Measurements from ENCODE around the gene BABAM2.

The BABAM2 gene

GRCh38 chr2:27914041-27914804 lies 23.7 kb downstream of the BABAM2 start:
- no peak for DNase-seq

- no peak for DNase-seq
Measured at GRCh38 chr2:27914805-27915175, 24.3 kb downstream of the BABAM2 start.

- DNase-seq: no peak
Measured at GRCh38 chr2:27915191-27915590, 24.7 kb downstream of the BABAM2 start.

- no peak for DNase-seq
Measured at GRCh38 chr2:27915874-27916273, 25.3 kb downstream of the BABAM2 start.

GRCh38 chr2:27916293-27916995 lies 25.9 kb downstream of the BABAM2 start:
- no peak for DNase-seq

GRCh38 chr2:27920148-27920885 lies 29.8 kb downstream of the BABAM2 start:
- peak; percentile 60 for DNase-seq

- DNase-seq: no peak
Measured at GRCh38 chr2:27921424-27921823, 30.9 kb downstream of the BABAM2 start.

GRCh38 chr2:27921880-27922547 lies 31.5 kb downstream of the BABAM2 start:
- DNase-seq: no peak

- no peak for DNase-seq
Measured at GRCh38 chr2:27922842-27923241, 32.3 kb downstream of the BABAM2 start.

- no peak for DNase-seq
Measured at GRCh38 chr2:27925766-27926472, 35.4 kb downstream of the BABAM2 start.

GRCh38 chr2:27929916-27930486 lies 39.5 kb downstream of the BABAM2 start:
- no peak for DNase-seq

GRCh38 chr2:27931361-27931950 lies 40.9 kb downstream of the BABAM2 start:
- DNase-seq: no peak

GRCh38 chr2:27932396-27932795 lies 41.9 kb downstream of the BABAM2 start:
- DNase-seq: peak; percentile 69

- no peak for DNase-seq
Measured at GRCh38 chr2:27935026-27935425, 44.5 kb downstream of the BABAM2 start.

- no peak for DNase-seq
Measured at GRCh38 chr2:27940090-27940671, 49.7 kb downstream of the BABAM2 start.

GRCh38 chr2:27940982-27941381 lies 50.5 kb downstream of the BABAM2 start:
- no peak for DNase-seq

GRCh38 chr2:27942612-27943547 lies 52.4 kb downstream of the BABAM2 start:
- no peak for DNase-seq

- no peak for DNase-seq
Measured at GRCh38 chr2:27946530-27947060, 56.1 kb downstream of the BABAM2 start.

- DNase-seq: no peak
Measured at GRCh38 chr2:27952070-27952469, 61.5 kb downstream of the BABAM2 start.

- no peak for DNase-seq
Measured at GRCh38 chr2:27953077-27953476, 62.5 kb downstream of the BABAM2 start.
